Stomach (tissue), 9 donors: ENCODE measurements around the gene ZNF653. TPM values are rescaled to one million over a fixed set of nuclear protein-coding genes. Genes with fewer than 3 reads are reported as not detected.

Experiments used
- DNase-seq, 2 donors: peaks; one replicate each; pipeline versions ENCODE4 v3.0.0 to v3.0.0-alpha.2; 2013 to 2019
- H3K27ac ChIP-seq, 5 donors: fragments of 200-600 bp in 4 of 5; sonication (generic) in 4 of 5; one replicate each; pipeline ENCODE4 v1.5.1; 2013 to 2019; ENCODE audit warnings: mild to moderate bottlenecking in 1 of 5, moderate library complexity in 1 of 5
- H3K27me3 ChIP-seq, 3 donors: fragments of 200-600 bp; sonication (generic); one replicate each; pipeline ENCODE4 v1.5.1; 2017 to 2019; ENCODE audit warnings: mixed run types in 1 of 3
- H3K36me3 ChIP-seq, 4 donors: fragments of 200-600 bp; sonication (generic); 1 replicate in 3 of 4; 2 replicates in 1 of 4; pipeline ENCODE4 v1.5.1; 2016 to 2019
- H3K4me1 ChIP-seq, 4 donors: fragments of 200-600 bp; sonication (generic); one replicate each; pipeline ENCODE4 v1.5.1; 2016 to 2019
- H3K4me3 ChIP-seq, 4 donors: fragments of 200-600 bp; sonication (generic) in 3 of 4; one replicate each; pipeline ENCODE4 v1.5.1; 2016 to 2019; ENCODE audit warnings: mild to moderate bottlenecking in 1 of 4
- H3K9me3 ChIP-seq, 4 donors: fragments of 200-600 bp; sonication (generic); one replicate each; pipeline ENCODE4 v1.5.1; 2016 to 2019
- CTCF ChIP-seq, 7 experiments: fragments of 450-650 bp in 4 of 7; fragments of 200-600 bp in 3 of 7; sonication (generic) in 3 of 7; IDR thresholded peaks; one replicate each; pipeline ENCODE4 v1.5.1; 2016 to 2019; ENCODE audit warnings: antibody characterized with exemption in 7 of 7, control low read depth in 2 of 7, mild to moderate bottlenecking in 1 of 7
- EP300 ChIP-seq: sonication (generic); formaldehyde crosslinking; IDR thresholded peaks from one replicate; pipeline ENCODE4 v1.6.1; 2017; ENCODE audit warnings: antibody characterized with exemption
- POLR2A ChIP-seq, 4 donors: fragments of 450-650 bp; IDR thresholded peaks; one replicate each; pipeline ENCODE4 v1.6.1; 2016; ENCODE audit warnings: antibody characterized with exemption in 4 of 4, control low read depth in 2 of 4, mild to moderate bottlenecking in 1 of 4, moderate library complexity in 1 of 4
- POLR2AphosphoS5 ChIP-seq, 3 donors: sonication (generic); formaldehyde crosslinking; IDR thresholded peaks; one replicate each; pipeline ENCODE4 v1.6.1; 2016; ENCODE audit warnings: antibody characterized with exemption in 3 of 3
- WGBS, 5 donors: extraction: QIAGEN DNeasy Blood & Tissue Kit in 3 of 5; methylation state at CpG; one replicate each; pipeline versions ENCODE4 v1.1.5 to v1.1.7; 2013 to 2018; 5-methylcytosine and 5-hydroxymethylcytosine counted together
- intact Hi-C: fragments of 100-400 bp; cut with DNase I; formaldehyde crosslinking; loops from one replicate; pipeline ENCODE4 v1.15.1; 2023; ENCODE audit warnings: low total_unique reads
- polyA plus RNA-seq, 3 donors: library from polyadenylated mRNA; stranded (reverse); fragments of 200-250 nt; gene quantifications; one replicate each; pipeline ENCODE4 v1.2.3, GENCODE V29; 2013
- total RNA-seq, 5 donors: library from RNA; depleted of rRNA; stranded (reverse); fragments of >200 nt; gene quantifications; one replicate each; pipeline versions ENCODE4 v1.1.0 to v1.2.3, GENCODE V29; 2014 to 2016
- donor health status: healthy with polysubstance abuse.
- donor health status: Bipolar disorder and iron deficiency.
- donor health status: healthy.

The ZNF653 gene
- total and polyA plus RNA-seq, 8 donors = 6.7 to 99.6 (median 13.9) TPM

- 91 to 95% (median 93%) methylated on average over 22 to 27 of the region's 27 CpGs for WGBS, 5 donors
- Histone ChIP-seq H3K36me3 (peaks cover 16 to 91% (median 84%) of the 10 kb centered on the region in 4 donors), H3K4me3 (no peak overlapping the region), H3K27ac (no peak overlapping the region), H3K4me1 (no peaks in the 10 kb centered on the region), H3K9me3 (no peaks in the 10 kb centered on the region), H3K27me3 (no peaks in the 10 kb centered on the region)
- TF ChIP-seq POLR2AphosphoS5 (IDR thresholded peaks at IDR 0.05) (no peak), POLR2A (IDR thresholded peaks at IDR 0.05) (no peak), CTCF (IDR thresholded peaks at IDR 0.05) (no peak), EP300 (no peak)
- no peak for DNase-seq
- intact Hi-C loops = loop anchor here (10.0 kb wide), 1 partner anchor 90 kb away; no protein-coding TSS in a partner anchor
Measured at GRCh38 chr19:11494634-11495285, 10.9 kb downstream of the ZNF653 start.

- no peaks in the 10 kb centered on the region for H3K4me1 ChIP-seq
- TF ChIP-seq POLR2A (IDR thresholded peaks at IDR 0.05) (no peak), POLR2AphosphoS5 (IDR thresholded peaks at IDR 0.05) (no peak), EP300 (no peak), CTCF (IDR thresholded peaks at IDR 0.05) (no peak)
- H3K4me3 ChIP-seq = no peak overlapping the region
- DNase-seq = no peak
- peaks cover 0 to 23% (median 0%) of the 10 kb centered on the region in 3 donors for H3K27me3 ChIP-seq
- no peak overlapping the region for H3K27ac ChIP-seq
- H3K36me3 ChIP-seq = peaks cover 15 to 93% (median 75%) of the 10 kb centered on the region in 4 donors
- intact Hi-C loops = no loop called here
- 93 to 98% (median 95%) methylated on average over 3 to 7 of the region's 7 CpGs for WGBS, 5 donors
- no peaks in the 10 kb centered on the region for H3K9me3 ChIP-seq
Measured at GRCh38 chr19:11489378-11489777, 16.3 kb downstream of the ZNF653 start.

- Histone ChIP-seq H3K36me3 (peaks cover 13 to 81% (median 61%) of the 10 kb centered on the region in 4 donors), H3K9me3 (no peaks in the 10 kb centered on the region), H3K4me3 (no peak overlapping the region), H3K4me1 (peaks cover 9 to 16% (median 15%) of the 10 kb centered on the region in 4 donors), H3K27me3 (peaks cover 10 to 48% (median 21%) of the 10 kb centered on the region in 3 donors), H3K27ac (no peak overlapping the region)
- DNase-seq = no peak
- TF ChIP-seq EP300 (no peak), POLR2A (IDR thresholded peaks at IDR 0.05) (no peak)
- WGBS, 5 donors = 89 to 93% (median 91%) methylated on average over 33 to 45 of the region's 45 CpGs
- intact Hi-C loops = no loop called here
Measured at GRCh38 chr19:11486661-11487503, 18.8 kb downstream of the ZNF653 start.

GRCh38 chr19:11485245-11485837, 20.3 kb downstream of the ZNF653 start:
- TF ChIP-seq POLR2AphosphoS5 (IDR thresholded peaks at IDR 0.05) (no peak), CTCF (IDR thresholded peaks at IDR 0.05) (no peak), EP300 (no peak), POLR2A (IDR thresholded peaks at IDR 0.05) (no peak)
- WGBS, 5 donors = 85 to 96% (median 91%) methylated on average over 11 to 13 of the region's 13 CpGs
- H3K27ac ChIP-seq = no peak overlapping the region
- peaks cover 19 to 31% (median 28%) of the 10 kb centered on the region in 4 donors for H3K4me1 ChIP-seq
- no peaks in the 10 kb centered on the region for H3K9me3 ChIP-seq
- no peak overlapping the region for H3K4me3 ChIP-seq
- H3K36me3 ChIP-seq = peaks cover 13 to 66% (median 46%) of the 10 kb centered on the region in 4 donors
- intact Hi-C loops = no loop called here
- DNase-seq = no peak
- H3K27me3 ChIP-seq = peaks cover 20 to 64% (median 36%) of the 10 kb centered on the region in 3 donors
